AG04450 (cell line): ENCODE measurements around the gene FARP1. TPM values are rescaled to one million over a fixed set of nuclear protein-coding genes. Genes with fewer than 3 reads are reported as not detected.

Experiments
- CTCF ChIA-PET: fragments of 300-600, 350-600 bp; formaldehyde crosslinking; extraction: SDS; loops from one replicate; lab custom pipeline; 2022; ENCODE audit warnings: antibody characterized with exemption, inconsistent platforms; lab: Charles Lee
- POLR2A ChIA-PET: fragments of 350-600 bp; formaldehyde crosslinking; extraction: SDS; loops from one replicate; lab custom pipeline; 2021; ENCODE audit warnings: antibody characterized with exemption, inconsistent platforms; lab: Yijun Ruan, JAX
- DNase-seq: peaks from one replicate; pipeline ENCODE4 v3.0.0-alpha.2; 2011; ENCODE audit warnings: low read depth, low spot score
- H3K27ac ChIP-seq: one replicate; pipeline ENCODE4 v1.5.1; 2012; ENCODE audit warnings: low read depth, low read length, control low read depth
- H3K27me3 ChIP-seq: one replicate; pipeline ENCODE4 v1.6.0; 2012; ENCODE audit warnings: low read length; ENCODE audit not compliant: control insufficient read depth, insufficient read depth
- H3K4me3 ChIP-seq: 2 replicates; pipeline ENCODE4 v1.5.1; 2011; ENCODE audit warnings: mild to moderate bottlenecking, low read depth, low read length, control low read depth
- H3K9me3 ChIP-seq: 2 replicates; pipeline ENCODE4 v1.5.1; 2012; ENCODE audit warnings: low read length; ENCODE audit not compliant: control insufficient read depth, insufficient read depth
- CTCF ChIP-seq: IDR thresholded peaks from 2 replicates; pipeline ENCODE4 v1.5.1; 2011; ENCODE audit warnings: low read depth, low read length, control low read depth, inconsistent platforms
- polyA plus RNA-seq: library from polyadenylated mRNA; depleted of rRNA; stranded (reverse); fragments of >200 nt; gene quantifications from 2 replicates; pipeline ENCODE4 v1.2.3, GENCODE V29; 2011

Gene FARP1
- polyA plus RNA-seq, 1 experiment, result 76.4 TPM

GRCh38 chr13:98258226-98258625 is 115.3 kb downstream of the FARP1 start:
- DNase-seq, result no peak
- ChIA-PET POLR2A (no interaction called here), CTCF (no interaction called here)
- Histone ChIP-seq H3K9me3 (no peaks in the 10 kb centered on the region), H3K27ac (no peak overlapping the region), H3K4me3 (no peak overlapping the region), H3K27me3 (no peaks in the 10 kb centered on the region)
- TF ChIP-seq CTCF, result no peak

- TF ChIP-seq CTCF, result no peak
- H3K27me3 ChIP-seq, result no peaks in the 10 kb centered on the region
- no peaks in the 10 kb centered on the region for H3K9me3 ChIP-seq
- ChIA-PET CTCF (no interaction called here), POLR2A (no interaction called here)
- no peak overlapping the region for H3K4me3 ChIP-seq
- no peak for DNase-seq
- no peak overlapping the region for H3K27ac ChIP-seq
Measured at GRCh38 chr13:98260357-98261164, 117.7 kb downstream of the FARP1 start.

- ChIA-PET POLR2A (no interaction called here), CTCF (no interaction called here)
- TF ChIP-seq CTCF, result no peak
- Histone ChIP-seq H3K27me3 (no peaks in the 10 kb centered on the region), H3K4me3 (no peak overlapping the region), H3K27ac (no peak overlapping the region), H3K9me3 (no peaks in the 10 kb centered on the region)
- no peak for DNase-seq
Measured at GRCh38 chr13:98261165-98261702, 118.3 kb downstream of the FARP1 start.

- no peaks in the 10 kb centered on the region for H3K27me3 ChIP-seq
- H3K27ac ChIP-seq, result no peak overlapping the region
- ChIA-PET POLR2A (interaction anchor here (0.5 kb wide), 1 partner anchor 25 kb away, joined by 3 read pairs; no protein-coding TSS in a partner anchor), CTCF (no interaction called here)
- DNase-seq, result no peak
- no peak for TF ChIP-seq CTCF
- no peaks in the 10 kb centered on the region for H3K9me3 ChIP-seq
- no peak overlapping the region for H3K4me3 ChIP-seq
Measured at GRCh38 chr13:98262292-98262691, 119.4 kb downstream of the FARP1 start.

GRCh38 chr13:98263841-98264240 is 120.9 kb downstream of the FARP1 start:
- Histone ChIP-seq H3K27me3 (no peaks in the 10 kb centered on the region), H3K9me3 (no peaks in the 10 kb centered on the region), H3K4me3 (no peak overlapping the region), H3K27ac (no peak overlapping the region)
- TF ChIP-seq CTCF, result no peak
- ChIA-PET POLR2A (no interaction called here), CTCF (no interaction called here)
- no peak for DNase-seq
